A549 (cell line): ENCODE measurements around the gene BRSK2.

ENCODE experiments used
- CEBPB ChIP-seq, 2 experiments: fragments of >200 bp in 1 of 2; sonication (Bioruptor Twin) in 1 of 2; formaldehyde crosslinking in 1 of 2; IDR thresholded peaks; 2 replicates each; pipeline ENCODE4 v1.6.1; 2012 to 2016
- CHD2 ChIP-seq: fragments of 150-350 bp; IDR thresholded peaks from 2 replicates; pipeline ENCODE4 v1.6.1; 2014; ENCODE audit warnings: low read length; ENCODE audit not compliant: partially characterized antibody
- EP300 ChIP-seq, 2 experiments: fragments of >200 bp; sonication (Bioruptor Twin); formaldehyde crosslinking; IDR thresholded peaks; 2 replicates in 1 of 2; 3 replicates in 1 of 2; pipeline ENCODE4 v1.6.1; 2016 to 2017
- MAFK ChIP-seq: fragments of 450-650 bp; IDR thresholded peaks from 2 replicates; pipeline ENCODE4 v1.6.1; 2014; ENCODE audit not compliant: partially characterized antibody
- NR3C1 ChIP-seq: fragments of >200 bp; sonication (Bioruptor Twin); formaldehyde crosslinking; IDR thresholded peaks from 3 replicates; pipeline ENCODE4 v1.6.1; 2017
- RNF2 ChIP-seq: fragments of 200-600 bp; sonication (generic); IDR thresholded peaks from 2 replicates; pipeline ENCODE4 v1.6.1; 2016; ENCODE audit warnings: low read depth, mild to moderate bottlenecking, antibody characterized with exemption, moderate library complexity, borderline replicate concordance
- ZFP36 ChIP-seq: fragments of 450-650 bp; IDR thresholded peaks from 2 replicates; pipeline ENCODE4 v1.6.1; 2014; ENCODE audit warnings: borderline replicate concordance; ENCODE audit not compliant: partially characterized antibody
- TF ChIP-seq, protein P1 (sequence below): fragments of >200 bp; sonication (Bioruptor Twin); formaldehyde crosslinking; IDR thresholded peaks from 3 replicates; pipeline ENCODE4 v1.5.1; 2016

DNA sequence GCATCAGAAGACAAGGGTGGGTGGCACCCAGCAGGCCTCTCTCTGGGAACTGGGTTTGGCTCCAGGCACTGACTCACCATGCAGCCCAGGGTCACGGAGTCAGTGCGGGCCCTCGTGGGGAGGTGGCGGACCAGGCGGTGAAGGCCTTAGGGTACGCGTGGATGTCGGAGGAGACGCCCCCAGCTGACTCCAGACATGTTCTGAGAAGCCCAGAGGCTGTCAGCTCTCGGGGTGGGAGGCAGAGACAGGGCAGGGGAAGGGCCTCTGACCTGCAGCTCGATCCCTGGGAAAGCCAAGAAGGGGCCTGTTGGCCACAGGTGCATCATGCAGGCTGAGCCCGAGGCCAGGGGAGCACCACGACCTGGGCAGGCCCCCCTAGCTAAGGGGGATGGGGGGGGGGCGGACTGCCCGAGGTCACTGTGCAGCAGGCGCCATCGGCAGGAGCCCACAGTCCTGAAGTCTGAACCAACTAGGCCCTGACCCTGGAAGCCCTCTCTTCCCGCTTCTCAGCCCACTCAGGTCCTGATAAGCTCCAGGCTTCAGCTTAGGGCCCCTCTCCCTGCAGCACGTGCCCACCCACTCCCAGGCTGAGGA is 78.8 kb downstream of the BRSK2 start:
- TF ChIP-seq ZFP36 (no peak), NR3C1 (no peak), EP300 (IDR thresholded peaks at IDR 0.05) (no peak), RNF2 (no peak), CHD2 (no peak), CEBPB (IDR thresholded peaks at IDR 0.05) (no peak), MAFK (no peak)
- TF ChIP-seq, protein P1, sequence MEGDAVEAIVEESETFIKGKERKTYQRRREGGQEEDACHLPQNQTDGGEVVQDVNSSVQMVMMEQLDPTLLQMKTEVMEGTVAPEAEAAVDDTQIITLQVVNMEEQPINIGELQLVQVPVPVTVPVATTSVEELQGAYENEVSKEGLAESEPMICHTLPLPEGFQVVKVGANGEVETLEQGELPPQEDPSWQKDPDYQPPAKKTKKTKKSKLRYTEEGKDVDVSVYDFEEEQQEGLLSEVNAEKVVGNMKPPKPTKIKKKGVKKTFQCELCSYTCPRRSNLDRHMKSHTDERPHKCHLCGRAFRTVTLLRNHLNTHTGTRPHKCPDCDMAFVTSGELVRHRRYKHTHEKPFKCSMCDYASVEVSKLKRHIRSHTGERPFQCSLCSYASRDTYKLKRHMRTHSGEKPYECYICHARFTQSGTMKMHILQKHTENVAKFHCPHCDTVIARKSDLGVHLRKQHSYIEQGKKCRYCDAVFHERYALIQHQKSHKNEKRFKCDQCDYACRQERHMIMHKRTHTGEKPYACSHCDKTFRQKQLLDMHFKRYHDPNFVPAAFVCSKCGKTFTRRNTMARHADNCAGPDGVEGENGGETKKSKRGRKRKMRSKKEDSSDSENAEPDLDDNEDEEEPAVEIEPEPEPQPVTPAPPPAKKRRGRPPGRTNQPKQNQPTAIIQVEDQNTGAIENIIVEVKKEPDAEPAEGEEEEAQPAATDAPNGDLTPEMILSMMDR: no peak
